ENCODE measurements around the gene YIF1B. TPM values are rescaled to one million over a fixed set of nuclear protein-coding genes. Genes with fewer than 3 reads are reported as not detected.

The YIF1B gene
- total RNA-seq, 1 experiment from 2014 or later = 73.2 TPM

DNA sequence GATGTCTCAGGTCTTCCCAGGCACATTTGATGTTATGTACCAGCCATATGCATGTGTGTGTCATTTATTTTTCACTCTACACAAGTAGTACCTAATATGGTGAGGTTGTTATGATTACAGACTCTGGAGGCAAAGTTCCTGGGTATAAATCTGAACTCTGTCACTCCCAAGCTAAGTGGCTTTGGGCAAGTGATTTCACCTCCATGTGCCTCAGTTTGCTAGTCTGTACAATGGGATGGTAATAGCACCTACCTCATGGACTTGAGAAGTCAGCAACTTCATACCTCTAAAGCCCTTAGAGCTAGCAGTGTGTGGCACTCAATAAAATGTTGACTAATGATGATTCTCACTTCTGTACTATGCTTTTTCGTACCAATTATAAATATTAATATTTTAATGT is 16.0 kb upstream of the YIF1B start:
- Histone ChIP-seq H3K14ac (ENCODE audit: insufficient read depth, low read length) (no peak overlapping the region), H3K9me3 (ENCODE audit: control insufficient read depth, low read depth, low read length) (no peaks in the 10 kb centered on the region), H2BK12ac (ENCODE audit: insufficient read length, low read depth, low read length) (no peak overlapping the region), H3K27me3 (ENCODE audit: insufficient read depth, low read length) (no peaks in the 10 kb centered on the region), H4K8ac (replicated peaks; ENCODE audit: insufficient read length, low read depth, low read length) (no peak overlapping the region), H2BK5ac (ENCODE audit: insufficient read length, low read length) (no peak overlapping the region), H3K4ac (ENCODE audit: low read depth, low read length) (no peak overlapping the region), H2AFZ (ENCODE audit: low read length) (no peak overlapping the region), H3K18ac (ENCODE audit: insufficient read length, low read depth, low read length) (no peak overlapping the region), H3K79me2 (ENCODE audit: insufficient read depth, low read length) (no peaks in the 10 kb centered on the region), H3K4me1 (ENCODE audit: insufficient read depth, low read length) (no peaks in the 10 kb centered on the region), H2BK20ac (ENCODE audit: low read depth, low read length, poor library complexity, severe bottlenecking) (no peak overlapping the region), H3K56ac (ENCODE audit: insufficient read length, low read depth, low read length) (no peak overlapping the region), H3K4me2 (ENCODE audit: insufficient read depth, insufficient read length, low read length) (no peak overlapping the region), H3K23me2 (ENCODE audit: insufficient read length, low read depth, low read length, poor library complexity, severe bottlenecking) (peaks cover 7% of the 10 kb centered on the region), H3K23ac (ENCODE audit: insufficient read length, low read depth, low read length) (no peak overlapping the region), H4K5ac (ENCODE audit: insufficient read length, low read depth, low read length) (no peak overlapping the region), H4K20me1 (ENCODE audit: control insufficient read depth, insufficient read depth, insufficient read length) (no peaks in the 10 kb centered on the region), H4K91ac (ENCODE audit: insufficient read length, low read depth, low read length) (no peak overlapping the region), H3T11ph (ENCODE audit: low read length) (no peak overlapping the region), H3K27ac (ENCODE audit: insufficient read length, low read depth, low read length) (no peak overlapping the region), H3K79me1 (ENCODE audit: insufficient read depth, low read depth, low read length, poor library complexity, severe bottlenecking) (no peaks in the 10 kb centered on the region), H2BK15ac (ENCODE audit: low read depth, low read length) (no peak overlapping the region), H2AK5ac (ENCODE audit: insufficient read length, low read length) (no peak overlapping the region), H2BK120ac (ENCODE audit: low read depth, low read length, poor library complexity, severe bottlenecking) (no peak overlapping the region), H3K9ac (ENCODE audit: extremely low read depth, insufficient read length, low read length) (no peak overlapping the region)
- DNase-seq = no peak
- no peak for TF ChIP-seq CTCF (conservative IDR thresholded peaks at IDR 0.05)
- no peaks in the 10 kb centered on the region; the same call in none of the 2 replicates for H3K27me3 Mint-ChIP-seq (ENCODE audit: low read depth)
- peaks cover 4 to 10% (median 8%) of the 10 kb centered on the region in 3 experiments; a peak in 5 of 7 replicates for H3K36me3 Mint-ChIP-seq (ENCODE audit: insufficient read depth in 1 of 3, low read depth in 3 of 3)
- H3K9me3 Mint-ChIP-seq = no peaks in the 10 kb centered on the region
- WGBS (ENCODE audit: extremely low coverage, insufficient read length, low lambda C conversion rate) = no CpG with 5 or more reads among the region's 1 CpG
- H3K27ac Mint-ChIP-seq = no peak overlapping the region
- H3K4me1 Mint-ChIP-seq = no peaks in the 10 kb centered on the region
- no peak overlapping the region for H3K4me3 Mint-ChIP-seq
